H1 (cell line): ENCODE results near the gene NDUFA11. TPM values are rescaled to one million over a fixed set of nuclear protein-coding genes. Genes with fewer than 3 reads are reported as not detected.

ENCODE experiments used
- CTCF ChIA-PET: fragments of 300-600 bp; sonication (Branson Sonifier 250); formaldehyde crosslinking; loops from one replicate; lab custom pipeline; 2021; ENCODE audit not compliant: partially characterized antibody; lab: Charles Lee
- POLR2A ChIA-PET: fragments of 300-600 bp; sonication (Branson Sonifier 250); formaldehyde crosslinking; loops from one replicate; lab custom pipeline; 2021; ENCODE audit warnings: inconsistent platforms; ENCODE audit not compliant: partially characterized antibody; lab: Charles Lee
- DNase-seq, 2 experiments: peaks; one replicate each; pipeline versions ENCODE4 v3.0.0 to v3.0.0-alpha.2; 2010 to 2022; ENCODE audit warnings: low spot score in 2 of 2, low read depth in 1 of 2, mixed read lengths in 1 of 2
- FAIRE-seq: peaks from 2 replicates; lab custom pipeline; 2011; peaks lifted over from hg19 to GRCh38; lab: Jason Lieb, UNC
- H2AFZ ChIP-seq: 2 replicates; pipeline ENCODE4 v1.8.1; 2012; ENCODE audit warnings: low read length, inconsistent platforms
- H2AK5ac ChIP-seq: 2 replicates; pipeline ENCODE4 v1.6.1; 2013; ENCODE audit warnings: low read depth, low read length
- H2BK120ac ChIP-seq: replicated peaks from 2 replicates; pipeline ENCODE3; 2013; ENCODE audit warnings: low read depth, low read length, inconsistent platforms
- H2BK12ac ChIP-seq: 2 replicates; pipeline ENCODE4 v1.6.1; 2013; ENCODE audit warnings: low read depth, low read length
- H2BK15ac ChIP-seq: 2 replicates; pipeline ENCODE4 v1.6.1; 2013; ENCODE audit warnings: low read length
- H2BK20ac ChIP-seq: 2 replicates; pipeline ENCODE4 v1.6.1; 2013; ENCODE audit warnings: low read length
- H2BK5ac ChIP-seq: 2 replicates; pipeline ENCODE4 v1.6.1; 2013; ENCODE audit warnings: low read depth, low read length
- H3K14ac ChIP-seq: 2 replicates; pipeline ENCODE4 v1.6.1; 2013; ENCODE audit warnings: inconsistent platforms; ENCODE audit not compliant: insufficient read length
- H3K18ac ChIP-seq: 2 replicates; pipeline ENCODE4 v1.6.1; 2013; ENCODE audit warnings: low read length; ENCODE audit errors: extremely low read depth
- H3K23ac ChIP-seq: 2 replicates; pipeline ENCODE4 v1.6.1; 2013; ENCODE audit warnings: inconsistent platforms; ENCODE audit not compliant: insufficient read length
- H3K23me2 ChIP-seq: 2 replicates; pipeline ENCODE4 v1.6.1; 2013; ENCODE audit warnings: low read depth, low read length
- H3K27ac ChIP-seq: 2 replicates; pipeline ENCODE4 v1.6.1; 2011; ENCODE audit warnings: low read depth, low read length, inconsistent platforms
- H3K27me3 ChIP-seq, 4 experiments: replicated peaks in 1 of 4; 1 replicate in 1 of 4; 2 replicates in 3 of 4; pipeline versions ENCODE4 v1.6.1 to v1.8.1; 2011 to 2013; ENCODE audit warnings: low read length in 3 of 4, mild to moderate bottlenecking in 3 of 4, inconsistent platforms in 2 of 4, mixed read lengths in 2 of 4, moderate library complexity in 1 of 4; ENCODE audit not compliant: control insufficient read depth in 3 of 4, insufficient read depth in 3 of 4; ENCODE audit errors: extremely low read depth in 1 of 4
- H3K36me3 ChIP-seq, 4 experiments: 2 replicates each; pipeline versions ENCODE4 v1.6.1 to v1.8.1; 2011 to 2013; ENCODE audit warnings: mild to moderate bottlenecking in 4 of 4, low read length in 3 of 4, moderate library complexity in 2 of 4, control low read depth in 1 of 4, inconsistent platforms in 1 of 4; ENCODE audit not compliant: insufficient read depth in 4 of 4, control insufficient read depth in 2 of 4
- H3K4ac ChIP-seq: replicated peaks from 2 replicates; pipeline ENCODE3; 2013; ENCODE audit warnings: low read length, low read depth, mixed read lengths, inconsistent platforms; ENCODE audit not compliant: insufficient read length
- H3K4me1 ChIP-seq, 4 experiments: replicated peaks in 1 of 4; 1 replicate in 1 of 4; 2 replicates in 3 of 4; pipeline versions ENCODE4 v1.6.1 to v1.8.1; 2011 to 2013; ENCODE audit warnings: low read length in 3 of 4, inconsistent platforms in 2 of 4, mixed read lengths in 1 of 4; ENCODE audit not compliant: insufficient read depth in 4 of 4, control insufficient read depth in 3 of 4
- H3K4me2 ChIP-seq, 2 experiments: 2 replicates each; pipeline versions ENCODE4 v1.6.1 to v1.8.1; 2011 to 2013; ENCODE audit warnings: low read depth in 2 of 2, low read length in 2 of 2, control low read depth in 1 of 2, inconsistent platforms in 1 of 2, mild to moderate bottlenecking in 1 of 2; ENCODE audit not compliant: insufficient read depth in 1 of 2
- H3K4me3 ChIP-seq, 4 experiments: fragments of 200-600, 300-600 bp in 1 of 4; sonication (generic), shearing (Covaris generic), sonication (Bioruptor Twin) in 1 of 4; 2 replicates each; pipeline versions ENCODE4 v1.5.1 to v1.8.1; 2011 to 2016; ENCODE audit warnings: low read length in 4 of 4, low read depth in 3 of 4, control low read depth in 2 of 4, inconsistent platforms in 2 of 4, mild to moderate bottlenecking in 2 of 4, mixed read lengths in 1 of 4, moderate library complexity in 1 of 4; ENCODE audit not compliant: insufficient read depth in 2 of 4; ENCODE audit errors: extremely low read depth in 1 of 4
- H3K56ac ChIP-seq: replicated peaks from 2 replicates; pipeline ENCODE3; 2013; ENCODE audit warnings: low read depth, mild to moderate bottlenecking, mixed read lengths, low read length, inconsistent platforms; ENCODE audit not compliant: insufficient read length
- H3K79me1 ChIP-seq: 2 replicates; pipeline ENCODE4 v1.6.1; 2013; ENCODE audit warnings: low read depth, low read length, control low read depth
- H3K79me2 ChIP-seq, 2 experiments: 2 replicates each; pipeline versions ENCODE4 v1.6.1 to v1.8.1; 2012 to 2013; ENCODE audit warnings: low read length in 2 of 2, mild to moderate bottlenecking in 2 of 2, inconsistent platforms in 1 of 2; ENCODE audit not compliant: insufficient read depth in 2 of 2, control insufficient read depth in 1 of 2
- H3K9ac ChIP-seq, 4 experiments: replicated peaks in 1 of 4; 1 replicate in 1 of 4; 2 replicates in 3 of 4; pipeline versions ENCODE4 v1.6.1 to v1.8.1; 2011 to 2013; ENCODE audit warnings: low read depth in 3 of 4, low read length in 3 of 4, control low read depth in 2 of 4, mild to moderate bottlenecking in 2 of 4, moderate library complexity in 2 of 4, inconsistent platforms in 1 of 4; ENCODE audit errors: extremely low read depth in 1 of 4
- H3K9me3 ChIP-seq, 2 experiments: 2 replicates each; pipeline versions ENCODE4 v1.6.1 to v1.8.1; 2012 to 2013; ENCODE audit warnings: mild to moderate bottlenecking in 2 of 2, moderate library complexity in 2 of 2, control low read depth in 1 of 2, inconsistent platforms in 1 of 2, low read depth in 1 of 2, low read length in 1 of 2, mixed read lengths in 1 of 2; ENCODE audit not compliant: insufficient read depth in 2 of 2
- H4K20me1 ChIP-seq, 2 experiments: replicated peaks in 1 of 2; 2 replicates each; pipeline versions ENCODE3 to v1.8.1; 2011 to 2013; ENCODE audit warnings: inconsistent platforms in 2 of 2, low read length in 2 of 2, mild to moderate bottlenecking in 1 of 2; ENCODE audit not compliant: insufficient read depth in 2 of 2, control insufficient read depth in 1 of 2
- H4K5ac ChIP-seq: 2 replicates; pipeline ENCODE4 v1.6.1; 2013; ENCODE audit warnings: low read length, low read depth, mixed read lengths, inconsistent platforms; ENCODE audit not compliant: insufficient read length
- H4K8ac ChIP-seq: 2 replicates; pipeline ENCODE4 v1.8.0; 2013; ENCODE audit warnings: mild to moderate bottlenecking, moderate library complexity, low read length, inconsistent platforms; ENCODE audit not compliant: insufficient read depth; ENCODE audit errors: extremely low read depth
- H4K91ac ChIP-seq: replicated peaks from 2 replicates; pipeline ENCODE3; 2013; ENCODE audit warnings: low read length, mixed read lengths, inconsistent platforms; ENCODE audit not compliant: insufficient read length
- BACH1 ChIP-seq: IDR thresholded peaks from 2 replicates; pipeline ENCODE4 v1.6.1; 2012; ENCODE audit warnings: low read length, improper control_type of control experiment
- BRCA1 ChIP-seq: IDR thresholded peaks from 2 replicates; pipeline ENCODE4 v1.6.1; 2012; ENCODE audit warnings: low read depth, low read length, improper control_type of control experiment
- CBX8 ChIP-seq: fragments of 300-800, 300-1000 bp; sonication (generic); IDR thresholded peaks from 2 replicates; pipeline ENCODE4 v1.7.1; 2016; ENCODE audit warnings: low read depth, low read length, borderline replicate concordance
- FOSL1 ChIP-seq: IDR thresholded peaks from 2 replicates; pipeline ENCODE4 v1.6.1; 2011; ENCODE audit warnings: mild to moderate bottlenecking, low read depth, low read length, moderate library complexity; ENCODE audit not compliant: insufficient read depth
- JUND ChIP-seq: IDR thresholded peaks from 2 replicates; pipeline ENCODE4 v1.6.1; 2011; ENCODE audit warnings: mild to moderate bottlenecking, improper control_type of control experiment, low read length
- POU5F1 ChIP-seq: IDR thresholded peaks from 2 replicates; pipeline ENCODE4 v1.6.1; 2011; ENCODE audit warnings: low read depth, mild to moderate bottlenecking, low read length, moderate library complexity
- RXRA ChIP-seq: IDR thresholded peaks from 2 replicates; pipeline ENCODE4 v1.6.1; 2011; ENCODE audit warnings: low read depth, mild to moderate bottlenecking, low read length, moderate library complexity; ENCODE audit not compliant: insufficient read depth
- SIN3A ChIP-seq, 2 experiments: IDR thresholded peaks in 1 of 2; conservative IDR thresholded peaks in 1 of 2; 2 replicates each; pipeline ENCODE4 v1.6.1; 2011 to 2012; ENCODE audit warnings: low read length in 2 of 2, improper control_type of control experiment in 1 of 2, low read depth in 1 of 2, mild to moderate bottlenecking in 1 of 2
- SUZ12 ChIP-seq: fragments of 200-600 bp; sonication (generic); IDR thresholded peaks from 2 replicates; pipeline ENCODE4 v1.6.1; 2012; ENCODE audit warnings: mild to moderate bottlenecking, inconsistent platforms, low read length, moderate library complexity, mixed read lengths
- TBP ChIP-seq: IDR thresholded peaks from 2 replicates; pipeline ENCODE4 v1.6.1; 2011; ENCODE audit warnings: low read depth, low read length, improper control_type of control experiment
- YY1 ChIP-seq: IDR thresholded peaks from 2 replicates; pipeline ENCODE4 v1.6.1; 2011; ENCODE audit warnings: low read depth, mild to moderate bottlenecking, low read length
- WGBS, 2 experiments: shearing (Covaris generic) in 1 of 2; methylation state at CpG; one replicate each; pipeline versions ENCODE4 v1.1.6 to v1.1.7; 2013 to 2015; ENCODE audit warnings: low lambda C conversion rate in 2 of 2, mixed read lengths in 2 of 2, inconsistent platforms in 1 of 2, low coverage in 1 of 2, missing lambda C conversion rate in 1 of 2; ENCODE audit not compliant: insufficient replicate concordance in 2 of 2, insufficient coverage in 1 of 2, insufficient read length in 1 of 2; ENCODE audit errors: extremely low coverage in 1 of 2, missing lambda C conversion rate in 1 of 2; 5-methylcytosine and 5-hydroxymethylcytosine counted together
- polyA plus RNA-seq, 7 experiments: library from polyadenylated mRNA; depleted of rRNA in 3 of 7; stranded (reverse) in 5 of 7; unstranded in 2 of 7; fragments of >200 nt in 5 of 7; fragments of 200-250 nt in 2 of 7; gene quantifications; 1 replicate in 5 of 7; 2 replicates in 1 of 7; 4 replicates in 1 of 7; pipeline versions ENCODE4 v1.2.1 to v1.2.3, GENCODE V29; 2011 to 2013; ENCODE audit warnings: missing spikeins in 2 of 7, mixed read lengths in 2 of 7
- total RNA-seq: library from RNA; stranded (reverse); fragmentation: NEBNext Ultra II Directional; extraction: Animal tissue kit (Norgen Biotek cat#: 25700); gene quantifications from 2 replicates; pipeline ENCODE4 v1.2.1, GENCODE V29; 2021
- TF ChIP-seq, protein P1 (sequence below): IDR thresholded peaks from 2 replicates; pipeline ENCODE4 v1.6.1; 2012; ENCODE audit warnings: inconsistent platforms

Gene NDUFA11
- total and polyA plus RNA-seq, 2 of the 8 experiments (the other 6 are each of a cell fraction or from before 2014, with no cell fraction given): 205 to 1,037 TPM

DNA sequence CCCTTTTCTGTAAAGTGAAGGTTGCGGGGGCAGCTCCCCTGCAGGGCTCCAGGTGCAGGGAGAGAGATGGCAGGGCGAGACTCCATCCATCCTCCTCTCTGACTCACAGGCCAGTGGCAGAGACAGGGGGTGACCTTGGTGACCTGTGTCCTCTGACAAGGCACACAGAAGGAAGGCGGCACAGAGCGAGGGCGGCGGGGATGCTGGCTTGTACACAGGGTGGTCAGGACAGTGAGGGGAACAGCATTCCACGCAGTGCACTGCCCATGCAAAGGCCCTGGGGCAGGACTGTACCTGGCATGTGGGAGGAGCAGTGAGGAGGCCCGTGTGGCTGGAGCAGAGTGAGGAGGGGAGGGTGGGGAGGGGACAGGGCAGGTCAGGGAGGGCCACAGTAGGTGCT is 7.7 kb downstream of the NDUFA11 start:
- WGBS, 2 experiments: 91% methylated on average over 7 of the region's 8 CpGs; no CpG with 5 or more reads in 1 of the 2 experiments
- POLR2A ChIA-PET: interaction anchor here (1.2 to 3.7 kb wide), 5 partner anchors 8 to 126 kb away, joined by 4 to 20 read pairs (median 6); partner anchors contain the start of genes NDUFA11 and VMAC
- no peak overlapping the region for H3K18ac ChIP-seq
- CTCF ChIA-PET: interaction anchor here (0.8 to 1.7 kb wide), 3 partner anchors 88 to 92 kb away, joined by 3 to 4 read pairs (median 4); no protein-coding TSS in a partner anchor
- no peak overlapping the region for H3K27ac ChIP-seq
- no peak overlapping the region for H2BK5ac ChIP-seq
- peaks cover 2% of the 10 kb centered on the region; the same call in 1 of the 2 replicates for H3K79me1 ChIP-seq
- no peaks in the 10 kb centered on the region for H3K9me3 ChIP-seq
- H4K20me1 ChIP-seq: peaks cover 6 to 21% of the 10 kb centered on the region in 2 experiments
- H2BK20ac ChIP-seq: no peak overlapping the region
- H2BK120ac ChIP-seq: no peak overlapping the region
- no peak overlapping the region for H2AK5ac ChIP-seq
- no peak overlapping the region for H3K56ac ChIP-seq
- no peak overlapping the region for H3K14ac ChIP-seq
- no peak overlapping the region for H3K4me3 ChIP-seq
- no peak overlapping the region for H4K8ac ChIP-seq
- peaks cover 0 to 1% (median 0%) of the 10 kb centered on the region in 4 experiments; a peak in 3 of 7 replicates for H3K27me3 ChIP-seq
- no peak overlapping the region for H4K91ac ChIP-seq
- no peak overlapping the region for H3K9ac ChIP-seq
- H4K5ac ChIP-seq: no peak overlapping the region
- H2AFZ ChIP-seq: no peak overlapping the region
- FAIRE-seq (no peak), DNase-seq (no peak)
- no peak overlapping the region for H3K4me2 ChIP-seq
- no peak overlapping the region for H2BK15ac ChIP-seq
- no peak overlapping the region for H3K23ac ChIP-seq
- H2BK12ac ChIP-seq: no peak overlapping the region
- no peak overlapping the region for H3K4ac ChIP-seq
- H3K79me2 ChIP-seq: peaks cover 0 to 16% of the 10 kb centered on the region in 2 experiments; a peak in 2 of 4 replicates
- no peak for TF ChIP-seq JUND
- TF ChIP-seq POU5F1: no peak
- TF ChIP-seq RXRA: no peak
- TF ChIP-seq FOSL1: no peak
- TF ChIP-seq BRCA1: no peak
- TF ChIP-seq TBP: no peak
- no peak for TF ChIP-seq BACH1
- no peak for TF ChIP-seq SUZ12
- TF ChIP-seq YY1: no peak
- TF ChIP-seq, protein P1, sequence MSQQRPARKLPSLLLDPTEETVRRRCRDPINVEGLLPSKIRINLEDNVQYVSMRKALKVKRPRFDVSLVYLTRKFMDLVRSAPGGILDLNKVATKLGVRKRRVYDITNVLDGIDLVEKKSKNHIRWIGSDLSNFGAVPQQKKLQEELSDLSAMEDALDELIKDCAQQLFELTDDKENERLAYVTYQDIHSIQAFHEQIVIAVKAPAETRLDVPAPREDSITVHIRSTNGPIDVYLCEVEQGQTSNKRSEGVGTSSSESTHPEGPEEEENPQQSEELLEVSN: no peak
- no peak for TF ChIP-seq CBX8
- TF ChIP-seq SIN3A (conservative IDR thresholded peaks at IDR 0.05 in 1 of 2, IDR thresholded peaks at IDR 0.05 in 1 of 2; ENCODE audit: low read depth in 1 of 2, low read length in 2 of 2): no peak
- TF ChIP-seq, all 59 proteins: peak for 0
- Histone ChIP-seq H3K4me1 (peaks cover 0 to 11% (median 4%) of the 10 kb centered on the region in 4 experiments; a peak in 5 of 7 replicates), H3K36me3 (peaks cover 0 to 16% (median 8%) of the 10 kb centered on the region in 4 experiments; a peak in 5 of 8 replicates), H3K23me2 (no peaks in the 10 kb centered on the region)
